GM18867 (cell line): ENCODE data around the gene RBM20.
"Not testable (repeated sequence)": the region's sequence is repeated elsewhere in the genome, so short reads cannot be mapped to it uniquely, and the experiment has no call there.

ENCODE experiments used
- ATAC-seq: cut with Tn5 transposase; IDR thresholded peaks from one replicate; pipeline ENCODE4 v1.9.1; 2021; ENCODE audit warnings: mild to moderate bottlenecking, moderate library complexity; ENCODE audit not compliant: unreplicated experiment

Gene RBM20

GRCh38 chr10:110643653-110644597 is at the start of gene RBM20:
Gene RBM20, plus strand, starts transcription at chr10:110644336. Its CDS starts 119 bp downstream, at chr10:110644455.
- ATAC-seq, result peak; percentile 41

DNA sequence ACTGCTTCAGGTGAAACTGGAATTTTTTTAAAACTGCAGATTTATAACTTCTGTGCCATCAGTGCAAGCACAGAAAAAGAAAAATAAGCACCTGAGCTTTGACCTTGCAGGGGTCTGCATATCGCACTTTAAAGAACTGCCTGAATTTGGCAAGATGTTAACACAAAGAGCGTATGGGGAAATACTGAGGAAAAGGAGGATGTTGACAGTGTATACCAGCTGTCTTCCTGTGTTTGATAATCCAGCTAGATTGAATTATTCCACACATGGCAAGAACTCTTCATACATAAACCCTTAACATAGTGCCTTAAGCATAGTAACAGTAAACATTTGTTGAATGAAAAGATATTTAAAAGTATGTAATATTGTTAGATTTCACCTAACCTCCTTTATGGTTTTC is 46.7 kb upstream of the RBM20 start:
- no peak for ATAC-seq

DNA sequence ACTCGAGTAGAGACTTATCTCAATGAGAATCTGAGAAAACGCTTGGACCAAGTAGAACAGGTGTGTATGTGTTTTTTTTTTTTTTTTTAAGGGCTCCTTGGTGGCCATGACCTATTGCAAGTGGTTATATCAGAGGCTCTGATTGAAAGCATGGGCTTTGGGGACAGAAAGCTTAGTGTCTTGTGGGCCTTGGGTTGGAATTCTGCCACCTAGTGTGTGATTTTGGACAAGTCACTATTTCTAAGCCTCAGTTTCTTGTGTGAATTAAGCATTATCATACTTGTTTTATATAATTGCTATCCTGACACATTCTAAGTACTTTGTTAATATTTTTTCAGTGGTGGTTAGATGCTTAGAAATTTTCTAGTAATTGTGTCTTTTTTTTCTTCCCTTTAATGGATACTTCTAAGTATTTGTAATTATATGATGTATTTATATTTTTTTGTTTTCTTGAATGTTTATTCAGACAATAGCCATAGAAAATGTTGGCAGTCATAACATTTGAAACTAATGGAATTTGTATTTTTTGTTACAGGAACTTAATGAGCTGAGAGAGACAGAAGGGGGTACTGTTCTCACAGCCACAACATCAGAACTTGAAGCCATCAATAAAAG is 43.5 kb upstream of the RBM20 start:
- no peak for ATAC-seq

DNA sequence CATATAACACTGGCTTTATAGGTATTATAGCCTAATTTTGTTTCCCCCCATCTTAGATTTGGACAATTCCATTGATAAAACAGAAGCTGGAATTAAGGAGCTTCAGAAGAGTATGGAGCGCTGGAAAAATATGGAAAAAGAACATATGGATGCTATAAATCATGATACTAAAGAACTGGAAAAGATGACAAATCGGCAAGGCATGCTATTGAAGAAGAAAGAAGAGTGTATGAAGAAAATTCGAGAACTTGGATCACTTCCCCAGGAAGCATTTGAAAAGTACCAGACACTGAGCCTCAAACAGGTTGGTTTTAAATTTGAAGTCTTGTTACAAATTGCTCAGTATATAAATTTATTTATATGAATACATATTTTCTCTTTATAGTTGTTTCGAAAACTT is 42.6 kb upstream of the RBM20 start:
- no peak for ATAC-seq

- no peak for ATAC-seq
Observed at GRCh38 chr10:110608087-110608486, 36.0 kb upstream of the RBM20 start.

DNA sequence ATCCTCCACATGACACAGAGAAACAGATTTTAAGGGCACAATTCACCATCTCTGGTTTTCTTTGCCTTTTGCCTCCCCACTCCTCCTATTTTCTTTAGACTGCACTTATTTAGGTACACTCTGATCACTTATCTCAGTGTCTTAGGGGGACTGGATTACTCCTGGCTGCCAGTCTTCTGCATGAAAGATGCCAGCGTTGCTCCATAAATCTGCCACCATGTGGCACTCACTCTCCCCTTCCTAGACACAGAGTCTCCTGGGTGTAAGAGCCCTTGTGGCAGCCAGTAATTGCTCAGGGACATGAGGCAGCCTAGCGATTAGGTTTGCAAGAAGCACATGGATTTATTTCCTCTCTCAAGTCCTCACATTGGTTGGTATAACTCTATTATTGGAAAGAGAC is 34.5 kb upstream of the RBM20 start:
- ATAC-seq, result no peak

- ATAC-seq, result peak; percentile 29
Observed at GRCh38 chr10:110610308-110610774, 33.8 kb upstream of the RBM20 start.

- not testable (repeated sequence) for ATAC-seq
Observed at GRCh38 chr10:110610781-110611180, 33.4 kb upstream of the RBM20 start.

- peak; percentile 36 for ATAC-seq
Observed at GRCh38 chr10:110612087-110612486, 32.0 kb upstream of the RBM20 start.

- no peak for ATAC-seq
Observed at GRCh38 chr10:110612629-110613028, 31.5 kb upstream of the RBM20 start.

- peak; percentile 17 for ATAC-seq
Observed at GRCh38 chr10:110613341-110613995, 30.7 kb upstream of the RBM20 start.

- ATAC-seq, result peak; percentile 53
Observed at GRCh38 chr10:110613996-110614495, 30.1 kb upstream of the RBM20 start.

GRCh38 chr10:110615057-110615747 is 28.9 kb upstream of the RBM20 start:
- ATAC-seq, result no peak

DNA sequence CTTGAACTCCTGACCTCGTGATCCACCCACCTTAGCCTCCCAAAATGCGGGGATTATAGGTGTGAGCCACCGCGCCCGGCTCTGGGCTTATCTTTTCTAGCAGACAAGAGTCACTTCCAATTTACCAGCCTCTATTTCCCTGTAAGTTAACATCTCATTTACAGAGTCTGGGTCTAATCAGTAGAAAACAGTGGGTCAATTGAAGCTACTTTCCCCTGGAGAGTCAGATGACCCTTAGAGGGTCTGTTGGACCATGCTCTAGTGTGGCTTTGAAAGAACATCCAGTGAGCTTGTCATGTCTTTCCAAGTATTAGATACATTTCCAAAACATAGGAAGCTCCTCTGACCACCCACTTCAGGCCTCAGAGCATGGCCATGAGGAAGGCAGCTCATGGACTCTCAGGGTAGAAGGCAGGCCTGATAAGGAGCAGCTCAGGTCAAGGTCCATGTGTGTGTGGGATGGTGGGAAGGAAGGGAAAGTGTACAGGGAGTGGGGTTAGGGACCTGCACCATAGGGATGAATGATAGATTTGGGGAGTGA is 27.6 kb upstream of the RBM20 start:
- ATAC-seq, result no peak

DNA sequence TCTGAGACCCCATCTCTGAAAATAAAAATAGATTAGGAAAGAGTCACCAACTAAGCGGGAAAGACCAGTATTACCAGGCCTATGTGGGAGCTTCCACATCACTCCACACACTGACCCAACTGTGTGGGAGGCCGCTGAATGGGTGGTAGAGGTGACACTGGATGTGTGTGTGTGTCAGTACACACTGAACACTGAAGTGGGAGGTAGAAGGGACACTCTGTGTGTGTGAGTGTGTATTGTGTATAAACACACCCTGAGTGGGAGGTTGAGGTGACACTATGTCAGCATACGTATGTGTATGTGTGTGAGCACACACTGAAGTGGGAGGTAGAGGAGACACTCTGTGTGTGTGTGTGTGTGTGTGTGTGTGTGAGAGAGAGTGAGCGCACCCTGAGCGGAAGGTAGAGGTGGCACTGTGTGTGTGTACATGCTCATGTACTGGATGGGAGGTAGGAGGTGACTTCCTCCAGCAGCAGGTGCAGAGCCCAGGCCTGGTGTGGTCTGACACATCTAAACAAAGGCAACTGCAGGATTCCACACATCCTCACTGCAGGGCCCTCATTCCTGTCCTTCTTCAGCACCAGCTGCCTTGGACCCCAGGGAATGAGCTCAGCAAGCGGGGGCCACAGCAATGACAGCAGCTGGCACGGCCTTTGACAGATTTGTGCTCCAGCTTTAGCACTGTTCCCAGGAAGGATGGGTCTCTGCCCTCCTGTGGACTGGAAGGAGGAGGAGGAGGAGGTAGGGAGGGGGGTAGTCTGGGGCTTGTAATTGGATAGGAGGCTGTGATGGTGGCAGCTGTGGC is 26.5 kb upstream of the RBM20 start:
- no peak for ATAC-seq

DNA sequence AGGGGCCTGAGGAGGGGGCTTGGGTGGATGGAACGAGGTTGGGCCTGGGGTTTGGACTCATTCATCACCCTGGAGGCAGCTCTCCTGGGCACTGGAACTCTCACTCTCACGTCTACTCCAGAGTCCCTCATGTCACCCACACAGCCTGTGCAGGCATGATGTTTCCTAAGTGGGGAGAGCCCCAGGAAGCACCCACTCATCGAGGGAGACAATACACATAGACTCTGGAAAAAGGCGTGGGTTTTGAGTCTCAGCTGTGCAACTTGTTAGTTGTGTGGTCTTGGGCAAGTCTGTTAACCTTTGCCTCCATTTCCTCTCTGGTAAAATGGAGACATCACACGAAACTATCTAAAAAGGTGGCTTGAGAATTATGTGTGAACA is 25.9 kb upstream of the RBM20 start:
- no peak for ATAC-seq

DNA sequence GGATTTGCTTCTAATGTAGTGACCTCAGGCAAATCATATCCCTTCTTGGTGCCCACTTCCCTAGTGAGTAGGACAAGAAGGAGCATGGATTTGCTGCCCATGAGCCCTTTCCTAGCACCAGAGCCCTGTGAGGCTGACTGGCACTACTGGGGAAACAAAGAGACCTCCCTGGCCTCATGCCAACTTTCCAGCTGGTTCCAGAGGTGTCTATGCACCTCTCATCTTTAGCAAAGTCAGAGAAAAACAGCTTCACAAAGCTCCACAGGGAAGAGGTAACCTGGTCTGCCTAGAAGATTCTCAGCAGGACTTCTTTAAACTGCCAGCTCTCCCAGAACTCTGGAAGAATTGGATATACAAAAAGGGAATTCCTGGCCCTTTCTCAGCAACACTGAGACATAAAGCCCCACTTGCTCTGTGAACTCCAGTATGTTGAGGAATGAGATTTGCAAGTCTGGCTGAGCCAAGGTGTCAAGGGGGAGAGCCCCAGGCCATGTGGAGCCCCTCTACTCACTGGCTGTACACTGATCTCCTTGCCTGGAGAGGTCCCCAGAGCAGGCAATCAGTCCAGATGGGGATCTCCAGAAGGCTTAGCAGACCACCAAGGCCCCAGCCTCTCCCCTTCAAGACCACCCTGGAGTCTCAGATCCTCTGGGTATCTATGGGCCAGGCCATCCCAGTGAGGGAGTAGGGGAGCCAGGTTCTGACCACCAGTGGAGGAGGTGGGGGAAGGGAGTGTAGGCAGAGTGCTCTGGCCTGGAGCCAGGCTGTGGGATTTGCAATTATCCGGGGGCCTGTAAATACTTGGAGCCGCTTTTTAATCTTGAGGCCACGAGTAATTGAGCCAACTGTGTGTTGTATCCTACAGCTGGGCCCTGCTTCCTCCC is 24.4 kb upstream of the RBM20 start:
- ATAC-seq, result no peak

DNA sequence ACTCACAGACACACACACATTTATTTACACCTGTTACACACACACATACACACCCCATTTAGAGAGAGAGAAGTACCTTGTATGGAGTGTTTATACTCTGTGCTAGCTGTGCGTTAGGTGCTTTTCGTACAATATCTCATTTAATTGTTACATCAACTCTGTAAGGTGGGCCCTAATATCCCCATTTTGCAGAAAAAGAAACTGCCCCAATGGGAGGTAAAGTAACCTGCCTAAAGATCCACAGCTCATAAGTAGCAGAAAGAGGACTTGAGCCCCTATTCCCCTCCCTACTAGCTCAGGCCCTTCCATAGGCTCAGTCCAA is 23.8 kb upstream of the RBM20 start:
- ATAC-seq, result no peak

GRCh38 chr10:110623316-110623715 is 20.8 kb upstream of the RBM20 start:
- ATAC-seq, result not testable (repeated sequence)
